ENCODE data around the gene DENND1A.
"Not testable (repeated sequence)": the region's sequence is repeated elsewhere in the genome, so short reads cannot be mapped to it uniquely, and the experiment has no call there.

Gene DENND1A

GRCh38 chr9:123954518-123955280 lies 24.8 kb upstream of the DENND1A start:
- intact Hi-C loops (cut with DNase I): no loop called here
- DNase-seq: no peak

- intact Hi-C loops (cut with DNase I): no loop called here
- peak in 12 of 42 donors; percentile 7 to 58 (median 24) for DNase-seq
Observed at GRCh38 chr9:123952641-123953495, 22.9 kb upstream of the DENND1A start.

GRCh38 chr9:123948286-123948685 lies 18.4 kb upstream of the DENND1A start:
- intact Hi-C loops (cut with DNase I): no loop called here
- no peak for DNase-seq

DNA sequence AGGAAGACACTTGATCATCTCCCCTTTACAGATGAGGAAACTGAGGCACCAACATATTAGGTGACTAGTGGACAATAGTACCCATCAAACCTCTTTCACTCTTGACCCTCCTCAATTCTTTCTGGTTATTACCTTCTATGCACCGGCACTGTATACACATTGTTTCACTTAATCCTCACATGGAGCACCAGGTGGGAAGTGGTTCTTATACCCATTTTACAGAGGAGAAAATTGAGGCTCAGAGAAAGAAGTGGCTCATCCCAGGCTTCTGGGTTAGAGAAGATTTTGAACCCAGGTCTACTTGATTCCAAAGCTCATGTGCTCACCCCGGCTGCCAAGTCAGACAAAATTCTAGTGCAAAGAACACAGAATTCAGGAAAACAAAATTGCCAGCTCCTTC lies 17.4 kb upstream of the DENND1A start:
- intact Hi-C loops (cut with DNase I): no loop called here
- no peak for DNase-seq

DNA sequence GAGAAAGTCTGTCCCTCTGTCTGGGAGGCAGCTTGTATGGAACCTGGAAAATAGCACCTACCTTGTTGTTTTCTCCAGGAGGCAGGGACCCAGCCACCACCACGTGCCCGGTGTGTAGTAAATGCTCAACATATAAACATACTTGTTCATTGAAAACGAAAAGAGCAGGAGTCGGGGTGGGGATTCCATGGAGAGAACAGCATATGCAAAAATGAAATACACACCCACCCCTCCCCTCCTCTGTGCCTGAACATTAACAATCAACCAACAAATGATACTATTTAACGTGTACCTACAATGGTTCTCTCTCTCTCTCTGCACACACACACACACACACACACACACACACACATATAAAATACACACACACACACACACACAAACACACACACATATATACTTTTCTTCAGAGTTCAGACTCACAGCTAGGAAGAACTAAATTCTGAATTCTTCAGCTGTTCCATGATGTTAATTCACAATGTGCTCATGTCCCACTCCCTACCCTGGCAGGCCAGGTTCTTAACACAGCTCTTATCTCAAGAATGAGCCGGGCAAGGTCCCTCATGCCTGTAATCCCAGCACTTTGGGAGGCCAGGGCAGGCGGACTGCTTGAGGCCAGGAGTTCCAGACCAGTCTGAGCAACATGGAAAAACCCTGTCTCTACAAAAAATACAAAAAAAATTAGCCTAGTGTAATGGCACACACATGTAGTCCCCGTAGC lies 16.3 kb upstream of the DENND1A start:
- no peak for DNase-seq
- intact Hi-C loops (cut with DNase I): no loop called here

DNA sequence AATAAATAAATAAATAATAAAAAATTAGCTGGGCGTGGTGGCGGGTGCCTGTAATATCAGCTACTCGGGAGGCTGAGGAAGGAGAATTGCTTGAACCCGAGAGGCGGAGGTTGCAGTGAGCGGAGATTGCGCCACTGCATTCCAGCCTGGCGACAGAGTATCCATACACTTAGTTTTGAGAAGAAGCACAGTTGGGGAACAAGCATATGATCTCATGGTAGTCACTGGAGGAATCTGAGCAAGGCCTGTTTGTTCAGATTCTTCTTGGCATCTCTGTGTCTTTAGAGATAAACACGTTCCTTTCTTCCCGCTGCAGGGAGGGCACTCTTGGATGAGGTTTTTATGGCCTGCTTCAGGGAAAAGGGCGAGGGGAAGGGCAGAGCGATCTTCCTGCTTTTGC lies 15.6 kb upstream of the DENND1A start:
- intact Hi-C loops (cut with DNase I): no loop called here
- DNase-seq: no peak

- DNase-seq; intact Hi-C loops (cut with DNase I): not testable (repeated sequence)
Observed at GRCh38 chr9:123944464-123944863, 14.5 kb upstream of the DENND1A start.

- intact Hi-C loops (cut with DNase I): no loop called here
- no peak for DNase-seq
Observed at GRCh38 chr9:123943671-123944070, 13.7 kb upstream of the DENND1A start.

GRCh38 chr9:123942542-123942941 lies 12.6 kb upstream of the DENND1A start:
- intact Hi-C loops (cut with DNase I): no loop called here
- no peak for DNase-seq

DNA sequence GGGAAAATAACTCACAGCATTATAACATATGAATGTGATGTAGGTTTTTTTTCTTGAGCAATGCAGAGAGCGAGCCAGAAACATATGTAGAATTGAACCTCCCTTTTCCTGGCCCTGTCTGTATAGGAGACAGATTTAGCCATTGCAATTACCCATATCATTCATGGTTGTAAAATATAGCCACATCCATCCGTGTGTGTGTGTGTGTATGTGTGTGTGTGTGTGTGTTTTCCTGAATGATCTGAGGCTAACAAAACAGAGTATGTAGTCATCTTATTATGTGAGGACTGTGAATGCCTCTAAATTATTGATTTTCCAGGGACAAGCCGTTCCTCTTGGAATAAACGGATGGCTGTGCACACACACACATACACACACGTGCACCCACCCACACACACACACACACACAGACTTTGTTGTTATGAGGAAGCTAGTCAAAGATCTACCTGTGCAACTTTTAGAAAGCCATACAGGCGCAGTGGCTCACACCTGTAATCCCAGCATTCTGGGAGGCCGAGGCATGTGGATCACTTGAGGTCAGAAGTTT lies 11.7 kb upstream of the DENND1A start:
- no peak for DNase-seq
- intact Hi-C loops (cut with DNase I): no loop called here

DNA sequence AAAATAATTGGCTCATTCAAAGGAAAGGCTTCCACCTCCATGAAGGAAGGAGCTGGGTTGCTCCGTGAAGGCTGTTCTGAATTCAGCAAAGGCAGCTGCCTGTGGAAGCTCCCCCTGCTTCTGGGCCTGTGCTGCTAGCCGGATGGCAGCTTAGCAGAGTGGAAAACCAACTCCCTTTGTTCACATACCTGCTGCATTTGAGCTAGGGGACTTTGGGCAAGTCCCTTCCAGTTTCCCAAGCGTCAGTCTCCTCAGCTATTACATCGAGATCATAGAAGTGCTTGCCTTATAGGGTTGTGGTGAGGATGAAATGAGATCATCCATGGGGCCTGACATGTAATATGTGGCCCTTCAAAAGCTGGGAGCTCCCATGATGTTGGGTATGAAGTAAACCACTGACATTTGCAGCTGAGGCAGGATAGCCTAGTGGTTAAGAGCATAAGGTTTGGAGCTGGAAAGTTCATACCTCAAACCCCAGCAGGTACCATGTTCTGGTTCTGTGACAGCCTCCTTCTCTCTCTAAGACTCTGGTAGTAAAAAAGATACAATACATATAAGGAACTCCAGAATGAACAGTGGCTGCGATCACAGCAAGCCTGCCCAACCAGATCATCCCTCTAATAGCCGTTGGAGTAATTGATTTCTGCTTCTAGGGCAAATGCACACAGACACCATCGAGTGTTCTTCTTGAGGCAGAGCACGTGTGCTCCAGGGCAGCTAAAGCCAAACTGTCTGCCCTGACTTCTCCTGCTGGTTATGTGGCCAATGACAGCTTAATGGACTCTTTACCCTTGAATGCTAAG lies 11.0 kb upstream of the DENND1A start:
- intact Hi-C loops (cut with DNase I): no loop called here
- DNase-seq: no peak

GRCh38 chr9:123938401-123938800 lies 8.5 kb upstream of the DENND1A start:
- DNase-seq: no peak
- intact Hi-C loops (cut with DNase I): no loop called here

GRCh38 chr9:123936575-123936974 lies 6.6 kb upstream of the DENND1A start:
- intact Hi-C loops (cut with DNase I); DNase-seq: not testable (repeated sequence)

- intact Hi-C loops (cut with DNase I): no loop called here
- no peak for DNase-seq
Observed at GRCh38 chr9:123933440-123934212, 3.7 kb upstream of the DENND1A start.

- intact Hi-C loops (cut with DNase I): no loop called here
- peak in 33 of 42 donors; percentile 9 to 68 (median 40) for DNase-seq
Observed at GRCh38 chr9:123929177-123929869, 603 bp downstream of the DENND1A start.

DNA sequence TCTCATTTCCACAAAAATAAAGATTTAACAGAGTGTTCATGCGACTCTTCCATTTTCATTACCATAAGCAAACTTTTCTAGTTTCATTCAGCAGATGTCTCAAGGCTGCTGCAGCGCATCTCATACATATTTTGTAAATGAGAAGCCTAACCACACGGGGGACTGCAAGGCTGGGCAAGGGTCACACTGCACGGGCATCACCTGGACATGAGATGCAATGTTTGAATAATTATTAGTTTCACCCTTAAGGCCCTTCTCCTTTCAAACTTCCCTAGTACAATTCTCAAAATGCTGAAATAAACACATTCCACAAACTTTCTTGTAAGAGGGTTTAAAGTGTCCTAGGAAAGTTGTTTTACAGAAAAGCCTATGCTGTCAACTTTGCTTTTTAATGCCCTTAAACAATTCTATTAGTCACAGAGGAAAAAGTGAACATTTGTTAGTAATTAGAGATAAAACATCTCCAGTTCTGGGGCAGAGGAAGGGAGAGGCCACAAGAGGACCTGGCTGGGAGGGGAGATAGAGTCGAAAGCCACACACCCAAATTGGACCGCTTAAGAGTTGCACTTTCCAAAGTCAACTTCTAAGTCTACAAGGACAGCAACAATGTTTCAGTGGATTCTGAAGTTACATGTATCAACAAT lies 1.3 kb downstream of the DENND1A start:
- intact Hi-C loops (cut with DNase I): no loop called here
- DNase-seq: no peak

Measured in head of caudate nucleus (tissue), 42 donors.